Gastrocnemius medialis (tissue), 4 donors: Measurements from ENCODE around the gene OR6K3.

Experiments used
- POLR2A ChIP-seq, 2 donors: fragments of 450-650 bp; IDR thresholded peaks; one replicate each; pipeline ENCODE4 v1.6.1; 2017; ENCODE audit warnings: antibody characterized with exemption in 2 of 2, mild to moderate bottlenecking in 2 of 2, moderate library complexity in 2 of 2
- TF ChIP-seq, protein P1 (sequence below), 5 experiments: fragments of 450-650 bp in 3 of 5; fragments of 200-600 bp in 2 of 5; sonication (generic) in 2 of 5; IDR thresholded peaks in 4 of 5; conservative IDR thresholded peaks in 1 of 5; 1 replicate in 4 of 5; 2 replicates in 1 of 5; pipeline ENCODE4 v1.5.1; 2016 to 2019; ENCODE audit warnings: antibody characterized with exemption in 5 of 5, mild to moderate bottlenecking in 3 of 5, moderate library complexity in 3 of 5

DNA sequence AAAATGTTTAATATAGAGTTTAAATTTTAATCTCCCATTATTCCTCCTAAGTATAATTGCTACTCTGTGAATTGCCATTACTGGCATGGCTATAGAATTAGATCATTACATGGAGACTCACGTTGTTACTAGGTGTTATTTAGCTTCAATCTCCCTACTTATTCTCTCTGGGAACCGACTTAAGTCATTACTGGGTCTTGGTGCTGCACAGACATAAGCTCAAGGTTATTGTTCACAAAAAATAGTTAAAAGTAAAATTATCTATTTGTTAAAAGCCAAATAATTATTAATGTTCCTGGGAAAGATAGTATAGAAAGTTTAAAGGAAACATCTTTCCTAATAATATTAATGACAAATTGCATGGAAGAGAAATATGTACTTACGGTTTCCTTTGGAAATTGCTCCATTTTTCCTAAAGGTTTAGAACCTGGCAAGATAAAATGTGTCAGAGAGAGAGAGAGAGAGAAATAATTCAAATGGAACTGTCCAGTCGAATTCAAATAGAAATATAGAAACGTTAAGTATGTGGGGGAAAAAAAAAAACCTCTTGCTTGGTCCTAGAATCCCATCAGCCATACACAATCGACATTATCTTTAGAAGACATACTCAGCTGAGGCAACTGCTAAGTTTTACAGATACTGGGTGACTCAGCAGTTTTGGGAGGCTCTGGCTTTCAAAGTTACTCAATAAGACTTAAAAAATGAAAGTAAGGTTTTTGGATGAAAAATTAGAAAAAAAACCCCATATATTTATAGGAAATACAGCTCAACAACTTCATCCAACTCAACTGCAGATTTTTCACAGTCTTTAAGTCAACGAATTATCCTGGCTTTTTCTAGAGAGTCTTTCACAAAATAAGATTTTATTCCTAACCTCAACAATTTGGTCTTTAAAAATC, 34.2 kb downstream of the OR6K3 start, which contains the start of gene SPTA1:
- TF ChIP-seq, protein P1, sequence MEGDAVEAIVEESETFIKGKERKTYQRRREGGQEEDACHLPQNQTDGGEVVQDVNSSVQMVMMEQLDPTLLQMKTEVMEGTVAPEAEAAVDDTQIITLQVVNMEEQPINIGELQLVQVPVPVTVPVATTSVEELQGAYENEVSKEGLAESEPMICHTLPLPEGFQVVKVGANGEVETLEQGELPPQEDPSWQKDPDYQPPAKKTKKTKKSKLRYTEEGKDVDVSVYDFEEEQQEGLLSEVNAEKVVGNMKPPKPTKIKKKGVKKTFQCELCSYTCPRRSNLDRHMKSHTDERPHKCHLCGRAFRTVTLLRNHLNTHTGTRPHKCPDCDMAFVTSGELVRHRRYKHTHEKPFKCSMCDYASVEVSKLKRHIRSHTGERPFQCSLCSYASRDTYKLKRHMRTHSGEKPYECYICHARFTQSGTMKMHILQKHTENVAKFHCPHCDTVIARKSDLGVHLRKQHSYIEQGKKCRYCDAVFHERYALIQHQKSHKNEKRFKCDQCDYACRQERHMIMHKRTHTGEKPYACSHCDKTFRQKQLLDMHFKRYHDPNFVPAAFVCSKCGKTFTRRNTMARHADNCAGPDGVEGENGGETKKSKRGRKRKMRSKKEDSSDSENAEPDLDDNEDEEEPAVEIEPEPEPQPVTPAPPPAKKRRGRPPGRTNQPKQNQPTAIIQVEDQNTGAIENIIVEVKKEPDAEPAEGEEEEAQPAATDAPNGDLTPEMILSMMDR (IDR thresholded peaks at IDR 0.05 in 4 of 5, conservative IDR thresholded peaks at IDR 0.05 in 1 of 5) = no peak
- TF ChIP-seq POLR2A (IDR thresholded peaks at IDR 0.05) = no peak
